IPS DF 6.9 (cell line): ENCODE data around the gene ISYNA1.

Experiments used
- DNase-seq: peaks from one replicate; pipeline ENCODE4 v3.0.0-alpha.2; 2013; ENCODE audit warnings: low read depth, low spot score
- H3K27ac ChIP-seq: one replicate; pipeline ENCODE4 v1.5.1; 2013; ENCODE audit warnings: low read length, control low read depth
- H3K27me3 ChIP-seq: 2 replicates; pipeline ENCODE4 v1.6.1; 2013; ENCODE audit warnings: mild to moderate bottlenecking, low read length; ENCODE audit not compliant: control insufficient read depth, insufficient read depth
- H3K36me3 ChIP-seq: 2 replicates; pipeline ENCODE4 v1.6.1; 2013; ENCODE audit warnings: low read length; ENCODE audit not compliant: control insufficient read depth, insufficient read depth
- H3K4me1 ChIP-seq: 2 replicates; pipeline ENCODE4 v1.6.1; 2013; ENCODE audit warnings: low read length; ENCODE audit not compliant: control insufficient read depth, insufficient read depth
- H3K4me3 ChIP-seq: 2 replicates; pipeline ENCODE4 v1.5.1; 2013; ENCODE audit warnings: mild to moderate bottlenecking, low read length
- H3K9me3 ChIP-seq: 2 replicates; pipeline ENCODE4 v1.6.1; 2013; ENCODE audit warnings: low read length, inconsistent platforms; ENCODE audit not compliant: control insufficient read depth, insufficient read depth
- WGBS: extraction: QIAGEN DNeasy Blood & Tissue Kit; methylation state at CpG from one replicate; pipeline ENCODE4 v1.1.7; 2013; ENCODE audit warnings: mixed read lengths, missing lambda C conversion rate; ENCODE audit not compliant: insufficient read length, insufficient coverage; 5-methylcytosine and 5-hydroxymethylcytosine counted together

The ISYNA1 gene

DNA sequence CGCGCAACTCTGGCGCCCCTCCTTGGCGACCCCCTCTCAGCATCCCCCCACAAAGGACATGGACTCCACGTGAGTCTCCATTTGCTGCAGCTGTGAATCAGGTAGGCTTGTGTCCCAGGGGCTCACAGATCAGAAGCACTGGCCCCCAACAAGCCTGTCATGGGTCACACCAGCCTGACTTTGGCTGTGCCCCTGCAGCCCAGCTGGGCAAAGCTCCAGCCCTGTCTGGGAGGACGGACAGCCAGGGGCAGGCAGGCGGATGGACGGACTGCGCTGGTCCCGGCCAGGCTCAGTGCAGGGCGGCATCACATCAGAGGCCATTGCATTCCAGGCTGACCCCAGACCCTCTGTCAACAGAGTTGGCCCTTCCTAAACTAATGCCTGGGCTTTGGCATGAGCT is 28.4 kb upstream of the ISYNA1 start:
- H3K4me3 ChIP-seq = no peak overlapping the region
- no peak for DNase-seq
- no peak overlapping the region for H3K27ac ChIP-seq
- peaks cover 2% of the 10 kb centered on the region; the same call in 1 of the 2 replicates for H3K36me3 ChIP-seq
- peaks cover 3% of the 10 kb centered on the region for H3K4me1 ChIP-seq
- no peaks in the 10 kb centered on the region for H3K27me3 ChIP-seq
- H3K9me3 ChIP-seq = no peaks in the 10 kb centered on the region
- WGBS = no CpG with 5 or more reads among the region's 11 CpGs

DNA sequence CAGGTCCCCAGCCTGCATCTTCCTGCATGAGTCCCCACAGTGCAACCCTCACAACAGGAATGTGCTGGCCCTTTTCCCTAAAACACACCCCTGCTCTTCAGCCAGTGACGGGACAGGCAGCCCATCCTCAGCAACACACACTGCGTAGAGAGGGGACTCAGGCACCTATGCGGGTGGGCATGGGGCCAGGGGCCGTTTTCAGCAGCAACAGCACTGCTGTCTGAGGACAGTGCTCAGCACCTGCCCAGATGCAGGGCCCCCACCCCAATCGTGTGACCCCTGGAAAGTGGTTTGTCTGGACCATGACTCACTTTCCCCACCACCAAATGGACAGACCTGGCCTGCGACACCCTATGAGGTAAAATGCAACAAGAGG is 28.0 kb upstream of the ISYNA1 start:
- peaks cover 6% of the 10 kb centered on the region; the same call in 1 of the 2 replicates for H3K36me3 ChIP-seq
- no peaks in the 10 kb centered on the region for H3K27me3 ChIP-seq
- no CpG with 5 or more reads among the region's 6 CpGs for WGBS

GRCh38 chr19:18465214-18465963 is 27.5 kb upstream of the ISYNA1 start:
- H3K27me3 ChIP-seq = no peaks in the 10 kb centered on the region
- no CpG with 5 or more reads among the region's 30 CpGs for WGBS
- H3K36me3 ChIP-seq = peaks cover 10% of the 10 kb centered on the region
- no peaks in the 10 kb centered on the region for H3K9me3 ChIP-seq
- no peak overlapping the region for H3K27ac ChIP-seq
- no peak overlapping the region for H3K4me3 ChIP-seq
- DNase-seq = no peak
- peaks cover 3% of the 10 kb centered on the region for H3K4me1 ChIP-seq

More for the DNA sequence above, 28.0 kb upstream of the ISYNA1 start:
- no peaks in the 10 kb centered on the region for H3K9me3 ChIP-seq
- peaks cover 3% of the 10 kb centered on the region for H3K4me1 ChIP-seq
- DNase-seq = no peak
- no peak overlapping the region for H3K27ac ChIP-seq
- no peak overlapping the region for H3K4me3 ChIP-seq

DNA sequence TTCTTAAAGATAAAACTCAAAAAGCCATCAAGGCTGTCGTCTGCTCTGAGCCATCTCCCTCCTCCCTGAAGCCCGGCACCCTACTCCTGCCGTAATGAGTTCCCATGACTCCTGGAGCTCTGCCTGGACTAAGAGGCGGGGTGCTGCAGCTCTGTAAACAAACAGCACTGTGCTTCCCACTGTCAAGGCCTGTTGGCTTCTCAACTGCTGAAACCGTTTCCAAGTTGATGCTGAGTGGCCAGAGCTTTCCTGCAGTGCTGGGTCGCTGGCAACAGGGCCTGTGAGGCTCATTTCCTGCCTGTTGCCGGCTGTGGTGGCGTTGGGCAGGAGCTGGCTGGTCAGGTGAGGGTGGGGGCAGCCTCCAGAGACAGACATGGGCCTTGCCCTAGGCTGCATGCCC is 26.7 kb upstream of the ISYNA1 start:
- Histone ChIP-seq H3K9me3 (no peaks in the 10 kb centered on the region), H3K4me3 (no peak overlapping the region), H3K27ac (no peak overlapping the region), H3K4me1 (no peaks in the 10 kb centered on the region; the same call in 1 of the 2 replicates), H3K36me3 (peaks cover 15% of the 10 kb centered on the region), H3K27me3 (no peaks in the 10 kb centered on the region)
- no peak for DNase-seq
- no CpG with 5 or more reads among the region's 8 CpGs for WGBS

DNA sequence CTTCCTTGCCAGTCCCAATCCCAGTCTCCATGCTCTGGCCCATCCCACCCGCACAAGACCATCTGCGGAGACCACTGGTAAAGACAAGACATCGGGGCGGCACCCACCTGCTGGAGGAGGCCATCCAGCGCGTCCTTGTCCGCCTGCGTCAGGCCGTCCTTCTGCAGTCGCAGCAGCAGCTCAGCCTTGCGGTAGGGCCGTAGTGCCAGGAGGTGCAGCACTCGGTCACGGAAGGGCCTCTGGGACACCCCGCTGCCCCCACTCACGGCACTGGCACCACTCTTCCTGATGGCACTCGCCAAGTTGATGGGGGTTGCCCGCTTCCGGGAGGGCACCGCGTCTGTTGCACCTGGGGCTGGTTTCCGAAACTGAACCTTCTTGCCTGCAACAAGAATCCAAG is 23.5 kb upstream of the ISYNA1 start:
- H3K9me3 ChIP-seq = no peaks in the 10 kb centered on the region
- H3K4me3 ChIP-seq = no peak overlapping the region
- DNase-seq = no peak
- H3K4me1 ChIP-seq = no peaks in the 10 kb centered on the region; the same call in 1 of the 2 replicates
- peaks cover 17% of the 10 kb centered on the region for H3K36me3 ChIP-seq
- no peaks in the 10 kb centered on the region for H3K27me3 ChIP-seq
- no CpG with 5 or more reads among the region's 22 CpGs for WGBS
- H3K27ac ChIP-seq = no peak overlapping the region

- H3K9me3 ChIP-seq = no peaks in the 10 kb centered on the region
- H3K4me1 ChIP-seq = no peaks in the 10 kb centered on the region
- H3K27ac ChIP-seq = no peak overlapping the region
- no CpG with 5 or more reads among the region's 12 CpGs for WGBS
- H3K27me3 ChIP-seq = no peaks in the 10 kb centered on the region
- DNase-seq = no peak
- H3K36me3 ChIP-seq = peaks cover 17% of the 10 kb centered on the region
- no peak overlapping the region for H3K4me3 ChIP-seq
Measured at GRCh38 chr19:18460900-18461299, 23.0 kb upstream of the ISYNA1 start.

GRCh38 chr19:18457483-18458331 is 19.8 kb upstream of the ISYNA1 start:
- no peak for DNase-seq
- H3K36me3 ChIP-seq = peaks cover 17% of the 10 kb centered on the region
- no CpG with 5 or more reads among the region's 21 CpGs for WGBS

DNA sequence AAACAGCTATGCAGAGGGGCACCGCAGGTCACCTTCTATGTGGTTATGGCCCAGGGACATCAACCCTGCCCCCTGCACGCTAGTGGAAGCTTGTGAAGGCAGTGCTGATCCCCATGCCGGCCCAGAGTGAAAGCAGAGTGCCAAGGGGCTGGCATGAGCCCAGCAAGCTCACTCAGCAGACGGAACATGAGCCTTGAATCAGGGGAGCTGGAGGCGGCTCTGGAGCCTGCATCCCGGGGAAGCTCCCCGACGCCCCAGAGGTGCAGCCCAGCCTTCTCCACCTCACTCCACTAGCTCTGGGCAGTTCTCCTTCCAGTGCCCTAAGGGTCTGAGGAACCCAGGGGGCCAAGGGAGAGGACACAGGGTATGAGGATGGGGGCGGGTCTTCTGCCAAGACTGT is 19.0 kb upstream of the ISYNA1 start:
- DNase-seq = no peak
- WGBS = no CpG with 5 or more reads among the region's 9 CpGs
- Histone ChIP-seq H3K9me3 (no peaks in the 10 kb centered on the region), H3K27me3 (no peaks in the 10 kb centered on the region), H3K4me3 (no peak overlapping the region), H3K36me3 (peaks cover 17% of the 10 kb centered on the region), H3K4me1 (no peaks in the 10 kb centered on the region), H3K27ac (no peak overlapping the region)

More at GRCh38 chr19:18457483-18458331, 19.8 kb upstream of the ISYNA1 start:
- Histone ChIP-seq H3K27me3 (no peaks in the 10 kb centered on the region), H3K4me3 (no peak overlapping the region), H3K4me1 (no peaks in the 10 kb centered on the region), H3K27ac (no peak overlapping the region), H3K9me3 (no peaks in the 10 kb centered on the region)

GRCh38 chr19:18456279-18456678 is 18.3 kb upstream of the ISYNA1 start:
- no peak for DNase-seq
- WGBS = no CpG with 5 or more reads among the region's 4 CpGs
- Histone ChIP-seq H3K27me3 (no peaks in the 10 kb centered on the region), H3K36me3 (peaks cover 14% of the 10 kb centered on the region), H3K4me3 (no peak overlapping the region), H3K4me1 (no peaks in the 10 kb centered on the region), H3K9me3 (no peaks in the 10 kb centered on the region), H3K27ac (no peak overlapping the region)

DNA sequence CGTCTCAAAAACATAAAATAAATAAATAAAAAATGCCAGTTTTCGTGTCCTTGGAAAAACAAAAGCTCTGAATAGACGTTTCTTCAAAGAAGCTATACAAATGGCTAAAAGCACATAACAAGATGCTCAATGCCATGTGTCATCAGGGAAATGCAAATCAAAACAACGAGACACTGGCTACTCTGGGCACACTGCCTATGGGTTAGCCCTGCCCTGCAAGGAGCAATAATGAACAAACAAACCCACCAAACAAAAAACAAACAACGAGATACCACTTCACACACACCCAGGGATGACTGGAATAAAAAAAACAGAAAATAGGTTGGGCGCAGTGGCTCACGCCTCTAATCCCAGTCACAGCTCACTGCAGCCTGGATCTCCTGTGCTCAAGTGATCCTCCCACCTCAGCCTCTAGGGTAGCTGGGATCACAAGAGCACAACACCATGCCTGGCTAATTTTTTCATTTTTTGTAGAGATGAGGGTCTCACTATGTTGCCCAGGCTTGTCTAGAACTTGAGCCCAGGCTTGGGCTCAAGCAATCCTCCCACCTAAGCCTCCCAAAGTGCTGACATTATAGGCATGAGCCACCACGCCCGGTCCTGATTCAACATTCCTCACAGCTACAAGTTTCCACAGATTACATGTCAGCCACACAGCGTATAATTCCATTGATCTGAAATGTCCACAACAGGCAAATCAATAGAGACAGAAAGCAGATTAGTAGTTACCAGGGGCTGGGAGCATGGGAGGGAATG is 15.5 kb upstream of the ISYNA1 start:
- no peak for DNase-seq
- no peak overlapping the region for H3K27ac ChIP-seq
- H3K27me3 ChIP-seq = no peaks in the 10 kb centered on the region
- H3K4me1 ChIP-seq = no peaks in the 10 kb centered on the region
- no peak overlapping the region for H3K4me3 ChIP-seq
- peaks cover 10% of the 10 kb centered on the region; the same call in 1 of the 2 replicates for H3K36me3 ChIP-seq
- WGBS = no CpG with 5 or more reads among the region's 10 CpGs
- H3K9me3 ChIP-seq = no peaks in the 10 kb centered on the region
